ENCODE data around the gene PSMB7.

Gene PSMB7

GRCh38 chr9:124343533-124344290 lies 71.5 kb downstream of the PSMB7 start:
- no peak for FAIRE-seq

- no peak for FAIRE-seq
These were observed 72.3 kb downstream of the PSMB7 start for GRCh38 chr9:124342776-124343485.

- FAIRE-seq, result no peak
These were observed 72.9 kb downstream of the PSMB7 start for GRCh38 chr9:124342402-124342775.

DNA sequence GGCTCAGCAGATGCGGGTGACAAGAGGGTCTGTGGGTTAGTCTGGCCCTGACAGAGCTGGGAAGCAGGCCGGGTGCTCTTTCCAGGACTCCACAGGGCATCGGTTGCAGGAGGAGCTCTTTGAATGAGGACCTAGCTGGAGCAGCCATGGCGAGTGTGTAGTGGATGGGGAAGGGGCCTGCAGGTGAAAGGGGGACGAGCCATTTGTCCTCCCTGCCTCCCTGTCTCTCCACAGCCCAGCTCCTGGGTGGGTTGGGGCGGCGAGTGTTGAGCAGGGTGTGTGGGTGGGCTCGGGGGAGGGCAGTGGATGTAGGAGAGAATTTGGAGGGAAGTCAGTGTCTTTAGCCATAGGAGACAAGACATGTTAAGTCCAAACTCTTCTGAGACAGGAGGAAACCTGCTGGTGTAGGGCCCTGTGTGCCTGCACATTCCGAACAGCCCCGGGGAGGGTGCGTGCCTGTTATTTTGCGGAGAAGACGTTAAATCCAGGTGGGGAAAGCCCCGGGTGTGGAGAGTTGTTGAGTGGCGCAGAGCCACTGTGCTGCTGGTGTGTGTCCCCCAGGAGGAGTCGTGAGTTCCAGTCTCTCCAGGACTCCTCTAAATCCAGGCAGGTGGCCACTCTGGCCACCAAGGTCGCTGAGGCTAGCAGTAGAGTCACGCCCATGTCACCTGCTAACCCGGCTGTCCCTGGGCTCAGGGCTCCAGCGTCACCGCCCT lies 73.6 kb downstream of the PSMB7 start:
- FAIRE-seq, result no peak

DNA sequence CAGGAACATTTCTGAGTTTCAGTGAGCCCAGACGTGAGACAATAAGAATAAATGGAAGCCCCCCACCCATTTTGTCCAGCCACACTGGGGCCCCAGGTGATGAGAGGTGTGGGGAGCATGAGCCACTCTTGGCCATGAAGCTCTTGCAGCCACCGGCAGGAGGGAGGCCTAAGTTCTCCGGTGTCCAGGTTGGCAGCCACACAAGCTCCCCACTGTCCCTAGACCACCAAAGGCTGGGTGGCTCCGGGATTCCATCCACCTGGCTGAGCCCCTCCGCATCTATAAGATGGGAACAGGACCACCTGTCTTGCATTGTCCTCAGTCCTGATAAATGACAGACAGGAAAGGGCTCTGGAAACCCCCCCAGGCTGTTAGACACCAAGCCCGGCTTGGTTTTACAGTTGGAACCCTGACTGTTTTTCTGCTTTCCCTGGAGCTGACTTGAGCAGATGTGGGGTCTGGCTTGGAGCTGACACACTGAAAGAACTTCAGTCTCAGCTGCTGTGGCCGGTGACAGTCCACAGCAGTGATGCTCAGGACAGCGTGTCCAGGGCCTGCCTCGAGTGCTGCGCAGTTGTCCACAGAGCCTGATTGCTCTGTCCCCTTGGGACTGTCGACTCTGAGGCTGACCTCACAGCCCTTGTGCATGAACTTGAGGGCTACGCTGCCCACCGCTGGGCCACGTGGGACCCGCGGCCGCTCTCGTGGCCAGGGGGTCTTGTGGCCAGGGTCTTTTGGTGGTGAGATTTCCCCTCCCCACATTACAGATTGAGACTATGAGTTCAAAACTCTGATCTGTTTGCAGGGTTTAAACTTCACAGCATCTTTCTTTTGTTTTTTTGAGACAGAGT lies 74.8 kb downstream of the PSMB7 start:
- FAIRE-seq, result no peak

DNA sequence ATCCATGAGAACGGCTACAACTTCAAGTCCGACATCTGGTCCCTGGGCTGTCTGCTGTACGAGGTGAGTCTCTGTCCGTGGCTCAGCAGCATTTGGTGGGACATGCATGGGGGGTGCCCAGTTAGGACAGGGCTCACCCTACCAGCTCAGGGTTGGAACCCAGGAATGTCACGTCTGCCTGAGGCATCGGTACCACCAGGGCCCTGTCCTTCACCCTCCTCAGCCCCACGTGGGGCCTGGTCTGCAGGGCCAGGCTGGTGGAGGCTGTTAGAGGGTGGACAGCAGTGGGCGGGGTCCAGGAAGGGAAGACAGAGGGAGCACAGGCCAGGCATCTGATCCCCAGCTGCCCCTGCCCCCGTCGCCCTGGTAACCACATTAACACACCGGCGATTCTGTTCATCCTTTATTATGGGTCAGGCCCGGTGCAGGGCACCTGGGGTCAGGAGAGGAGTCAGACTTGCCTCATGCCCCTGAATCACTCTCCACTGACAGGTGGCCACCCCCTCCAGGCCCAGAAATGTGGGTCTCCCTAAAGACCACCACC lies 75.6 kb downstream of the PSMB7 start:
- FAIRE-seq, result no peak

DNA sequence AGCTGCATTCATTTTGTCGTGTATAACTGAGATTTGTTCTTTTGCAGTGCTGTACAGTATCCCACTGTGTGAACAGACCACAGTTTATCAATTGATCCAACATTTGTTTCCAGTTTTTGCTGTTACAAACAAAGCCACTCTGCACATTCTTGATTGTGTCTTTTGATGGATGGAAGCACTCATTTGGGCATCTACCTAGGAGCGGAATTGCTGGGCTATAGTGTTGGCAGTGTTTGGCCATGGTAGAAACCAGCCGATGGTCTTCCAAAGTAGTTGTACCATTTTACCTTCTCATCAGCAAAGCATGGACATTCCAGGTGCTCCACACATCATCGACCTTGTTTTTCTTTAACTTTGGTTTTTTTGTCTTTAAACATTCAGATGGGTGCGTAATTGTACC lies 77.7 kb downstream of the PSMB7 start:
- no peak for FAIRE-seq

- no peak for FAIRE-seq
These were observed 79.9 kb downstream of the PSMB7 start for GRCh38 chr9:124335320-124335707.

GRCh38 chr9:124334568-124335319 lies 80.5 kb downstream of the PSMB7 start:
- no peak for FAIRE-seq

DNA sequence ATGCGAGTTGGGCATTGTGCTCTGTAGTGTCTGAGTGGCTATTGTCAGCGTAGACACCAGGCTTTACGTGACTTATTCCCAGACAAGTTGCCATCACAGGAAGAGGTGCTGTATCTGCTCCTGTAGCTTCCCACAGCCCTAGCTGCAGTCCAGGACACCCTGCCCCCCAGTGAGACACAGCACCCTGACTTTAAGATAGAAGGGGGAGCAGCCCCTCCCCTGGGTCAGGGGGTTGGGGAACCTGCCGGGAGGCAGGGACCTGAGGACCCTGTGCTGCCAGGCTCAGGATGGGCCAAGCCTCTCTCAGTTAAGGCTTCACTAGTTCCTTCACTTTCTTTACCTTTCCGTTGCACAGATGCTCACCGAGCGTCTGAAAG lies 82.1 kb downstream of the PSMB7 start:
- FAIRE-seq, result no peak

- FAIRE-seq, result no peak
These were observed 82.7 kb downstream of the PSMB7 start for GRCh38 chr9:124332361-124333202.

GRCh38 chr9:124331580-124331979 lies 83.7 kb downstream of the PSMB7 start:
- FAIRE-seq, result no peak

- FAIRE-seq, result no peak
These were observed 85.1 kb downstream of the PSMB7 start for GRCh38 chr9:124330011-124330697.

GRCh38 chr9:124329206-124329792 lies 85.9 kb downstream of the PSMB7 start:
- no peak for FAIRE-seq

- no peak for FAIRE-seq
These were observed 87.0 kb downstream of the PSMB7 start for GRCh38 chr9:124328285-124328684.

DNA sequence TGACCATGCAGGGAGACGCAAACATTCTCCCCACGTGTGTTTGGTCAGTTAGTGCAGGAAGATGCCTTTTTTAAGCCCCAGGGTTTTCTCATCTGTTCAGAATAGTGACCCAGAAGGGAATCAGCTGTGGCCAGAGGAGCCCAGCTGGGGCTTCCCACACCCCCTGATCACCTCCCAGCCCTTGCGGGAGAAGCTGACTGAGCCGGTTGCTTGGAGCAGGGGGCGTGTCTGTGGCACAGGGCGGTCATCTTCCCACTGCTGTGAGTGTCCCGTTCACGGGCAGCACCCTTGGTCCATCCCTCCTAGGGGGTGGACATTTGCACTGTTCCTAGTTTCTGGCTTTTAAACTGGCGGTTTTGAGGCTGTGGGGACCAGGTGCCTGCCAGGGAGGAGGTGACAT lies 87.8 kb downstream of the PSMB7 start:
- no peak for FAIRE-seq

GRCh38 chr9:124326378-124326777 lies 88.9 kb downstream of the PSMB7 start:
- no peak for FAIRE-seq

GRCh38 chr9:124325816-124326215 lies 89.4 kb downstream of the PSMB7 start:
- FAIRE-seq, result no peak

GRCh38 chr9:124323904-124324303 lies 91.3 kb downstream of the PSMB7 start:
- FAIRE-seq, result no peak
